HG02610 (cell line): ENCODE data around the gene RABL6.
"Not testable (repeated sequence)": the region's sequence is repeated elsewhere in the genome, so short reads cannot be mapped to it uniquely, and the experiment has no call there.

Experiments
- ATAC-seq: cut with Tn5 transposase; IDR thresholded peaks from one replicate; pipeline ENCODE4 v1.9.1; 2021; ENCODE audit warnings: mild to moderate bottlenecking, moderate library complexity; ENCODE audit not compliant: unreplicated experiment

The RABL6 gene

DNA sequence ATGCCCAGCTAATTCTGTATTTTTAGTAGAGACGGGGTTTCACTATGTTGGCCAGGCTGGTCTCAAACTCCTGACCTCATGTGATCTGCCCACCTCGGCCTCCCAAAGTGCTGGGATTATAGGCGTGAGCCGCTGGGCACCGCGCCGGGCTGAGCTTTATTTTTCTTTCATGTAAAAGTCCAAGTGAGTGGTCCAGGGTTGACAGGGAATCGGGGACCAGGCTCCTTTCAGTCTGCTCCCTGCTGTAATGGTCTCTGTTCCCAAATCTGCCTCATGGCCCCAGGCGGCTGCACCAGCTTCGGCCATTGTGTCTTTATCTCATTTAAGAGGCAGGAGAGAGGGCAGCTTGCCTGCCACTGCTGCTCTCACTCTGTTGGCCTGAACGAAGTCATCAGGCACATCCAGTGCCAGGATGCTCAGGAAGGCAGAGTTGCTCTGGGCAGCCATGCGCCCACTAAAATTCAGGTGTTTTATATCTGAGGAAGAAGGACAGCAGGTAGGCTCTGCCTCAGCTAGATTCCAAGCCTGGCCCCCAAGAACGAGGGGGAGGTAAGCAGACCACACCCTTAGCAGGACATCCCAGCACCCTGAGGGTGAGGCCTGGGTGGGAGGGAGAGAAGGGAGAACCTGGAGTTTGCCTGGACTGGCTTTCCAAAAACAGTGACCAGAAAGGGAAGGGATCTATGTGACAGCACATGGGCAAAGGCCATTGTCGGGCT is 13.3 kb upstream of the RABL6 start:
- no peak for ATAC-seq

DNA sequence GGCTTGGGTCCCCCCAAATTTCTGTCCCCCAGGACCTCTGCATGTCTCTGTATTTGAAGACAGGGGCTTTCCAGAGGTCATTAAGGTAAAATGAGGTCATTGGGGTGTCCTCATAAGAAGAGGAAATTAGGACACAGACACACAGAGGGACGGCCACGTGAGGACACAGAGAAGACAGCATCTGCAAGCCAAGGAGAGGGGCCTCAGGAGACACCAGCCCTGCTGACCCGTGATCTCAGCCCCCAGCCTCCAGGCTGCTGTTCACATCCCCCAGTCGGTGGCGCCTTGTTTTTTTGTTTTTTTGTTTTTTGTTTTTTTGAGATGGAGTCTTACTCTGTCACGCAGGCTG is 12.8 kb upstream of the RABL6 start:
- ATAC-seq: no peak

DNA sequence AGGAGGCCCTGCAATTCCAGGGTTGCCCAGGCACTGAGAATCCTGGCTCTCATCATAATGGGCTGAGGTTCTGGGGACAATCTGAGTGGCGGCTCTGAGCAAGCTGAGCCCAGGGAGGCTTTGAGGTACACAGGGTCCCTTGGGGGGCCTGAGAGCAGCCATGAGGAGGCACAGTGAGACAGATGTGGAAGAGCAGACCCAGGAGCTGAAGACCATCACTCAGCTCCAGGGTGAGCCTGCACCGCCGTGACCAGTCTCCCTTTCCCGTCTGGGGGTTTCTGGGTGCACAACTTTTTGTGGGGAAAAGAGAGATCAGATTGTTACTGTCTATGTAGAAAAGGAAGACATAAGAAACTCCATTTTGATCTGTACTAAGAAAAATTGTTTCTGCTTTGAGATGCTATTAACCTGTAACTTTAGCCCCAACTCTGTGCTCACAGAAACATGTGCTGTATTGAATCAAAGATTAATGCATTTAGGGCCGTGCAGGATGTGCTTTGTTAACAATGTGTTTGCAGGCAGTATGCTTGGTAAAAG is 11.4 kb upstream of the RABL6 start, which contains the start of gene CCDC183:
Gene CCDC183 (plus strand): TSS at position 101 of the 537 bp plus-strand sequence. CDS start 60 bp downstream, at position 161.
- ATAC-seq: no peak

DNA sequence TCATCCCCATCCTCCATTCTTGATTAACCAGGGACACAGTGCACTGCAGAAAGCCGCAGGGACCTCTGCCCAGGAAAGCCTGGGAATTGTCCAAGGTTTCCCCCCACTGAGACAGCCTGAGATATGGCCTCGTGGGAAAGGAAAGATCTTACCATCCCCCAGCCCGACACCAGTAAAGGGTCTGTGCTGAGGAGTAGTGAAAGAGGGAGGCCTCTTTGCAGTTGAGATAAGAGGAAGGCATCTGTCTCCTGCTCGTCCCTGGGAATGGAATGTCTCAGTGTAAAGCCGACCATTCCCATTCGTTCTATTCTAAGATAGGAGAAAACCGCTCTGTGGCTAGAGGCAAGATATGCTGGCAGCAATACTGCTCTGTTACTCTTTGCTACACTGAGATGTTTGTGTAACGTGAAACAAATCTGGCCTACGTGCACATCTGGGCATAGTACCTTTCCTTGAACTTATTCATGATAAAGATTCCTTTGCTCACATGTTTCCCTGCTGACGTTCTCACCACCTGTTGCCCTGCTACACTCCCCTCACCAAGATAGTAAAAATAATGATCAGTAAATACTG is 10.9 kb upstream of the RABL6 start:
- ATAC-seq: not testable (repeated sequence)

DNA sequence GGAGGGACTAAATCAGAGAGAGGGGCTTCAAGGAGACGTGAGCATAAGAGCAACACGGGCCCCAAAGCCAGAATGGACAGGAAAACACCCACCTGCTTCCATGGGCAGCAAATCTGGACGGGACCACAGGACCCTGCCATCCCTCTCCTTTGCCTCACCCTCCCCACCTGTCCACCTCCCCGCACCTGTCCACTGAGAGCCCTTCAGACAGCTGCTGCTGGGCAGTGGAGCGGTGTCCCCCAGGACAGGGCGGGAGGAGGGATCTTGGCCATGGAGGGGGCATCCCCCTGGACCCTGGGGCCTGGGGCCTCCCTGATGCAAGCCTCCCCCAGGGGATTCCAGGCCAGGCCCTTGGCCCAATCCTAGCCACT is 9.1 kb upstream of the RABL6 start:
- no peak for ATAC-seq

DNA sequence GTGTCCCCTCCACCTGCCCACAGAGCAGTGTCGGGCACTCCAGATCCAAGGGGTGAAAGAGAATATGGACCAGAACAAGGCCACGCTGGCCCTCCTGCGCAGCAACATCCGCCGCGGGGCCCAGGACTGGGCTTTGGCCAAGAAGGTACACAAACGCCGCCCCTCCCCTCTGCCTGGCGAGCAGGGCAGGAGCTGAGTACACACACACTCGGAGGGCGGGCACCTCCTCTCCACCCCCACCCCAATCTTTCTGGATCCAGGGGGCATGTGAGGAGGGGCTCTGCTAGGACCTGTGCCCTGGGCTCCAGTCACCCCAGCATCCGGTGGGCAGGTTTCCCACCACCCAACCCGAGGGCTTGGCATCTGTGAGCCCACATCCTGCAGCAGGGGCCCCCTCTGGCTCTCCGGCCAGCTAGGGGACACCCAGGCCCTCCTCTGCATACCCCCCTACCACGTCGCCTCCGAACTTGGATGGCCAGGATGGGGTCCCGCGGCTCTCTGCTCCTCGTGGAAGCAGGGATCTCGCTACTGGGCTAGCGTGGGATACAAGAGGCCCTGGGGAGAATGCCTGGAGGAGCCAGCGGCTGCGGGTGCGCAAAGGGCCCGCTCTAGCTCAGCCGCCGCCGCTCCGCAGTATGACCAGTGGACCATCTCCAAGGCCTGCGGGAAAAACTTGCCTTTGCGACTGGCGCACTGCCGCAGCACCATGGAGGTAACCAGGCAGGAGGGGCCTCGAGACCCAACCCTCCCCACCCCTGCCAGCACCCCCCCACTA is 8.5 kb upstream of the RABL6 start:
- no peak for ATAC-seq

DNA sequence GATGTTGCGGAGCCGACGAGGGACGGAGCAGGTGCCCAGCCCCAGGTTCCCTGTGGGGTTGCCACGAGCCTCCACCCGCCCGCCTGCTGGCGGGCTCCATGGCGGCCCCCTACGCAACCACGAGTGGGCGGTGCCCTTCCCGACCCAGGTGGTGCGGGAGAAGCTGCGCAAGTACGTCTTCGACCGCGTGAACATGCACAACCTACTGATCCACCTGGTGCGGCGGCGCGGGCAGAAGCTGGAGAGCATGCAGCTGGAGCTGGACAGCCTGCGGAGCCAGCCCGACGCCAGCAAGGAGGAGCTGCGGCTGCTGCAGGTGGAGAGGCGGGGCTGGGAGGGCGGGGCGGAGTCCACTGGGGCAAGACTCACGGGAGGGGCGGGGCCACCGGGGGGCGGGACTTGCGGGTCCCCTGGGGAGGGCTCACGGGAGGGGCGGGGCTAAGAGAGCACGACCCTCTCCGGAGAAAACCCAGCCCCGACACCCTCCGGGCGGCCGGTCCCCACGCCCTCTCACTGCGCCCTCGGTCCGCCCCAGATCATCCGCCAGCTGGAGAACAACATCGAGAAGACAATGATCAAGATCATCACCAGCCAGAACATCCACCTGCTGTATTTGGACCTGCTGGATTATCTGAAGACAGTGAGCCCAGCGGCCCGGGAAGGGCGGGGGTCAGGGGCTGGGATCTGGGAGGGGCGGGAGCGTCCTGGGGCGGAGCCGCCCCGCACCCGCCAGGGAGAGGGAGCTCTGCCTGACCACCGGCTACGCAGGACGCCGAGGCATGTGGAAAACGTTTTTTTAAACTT is 7.7 kb upstream of the RABL6 start:
- no peak for ATAC-seq

DNA sequence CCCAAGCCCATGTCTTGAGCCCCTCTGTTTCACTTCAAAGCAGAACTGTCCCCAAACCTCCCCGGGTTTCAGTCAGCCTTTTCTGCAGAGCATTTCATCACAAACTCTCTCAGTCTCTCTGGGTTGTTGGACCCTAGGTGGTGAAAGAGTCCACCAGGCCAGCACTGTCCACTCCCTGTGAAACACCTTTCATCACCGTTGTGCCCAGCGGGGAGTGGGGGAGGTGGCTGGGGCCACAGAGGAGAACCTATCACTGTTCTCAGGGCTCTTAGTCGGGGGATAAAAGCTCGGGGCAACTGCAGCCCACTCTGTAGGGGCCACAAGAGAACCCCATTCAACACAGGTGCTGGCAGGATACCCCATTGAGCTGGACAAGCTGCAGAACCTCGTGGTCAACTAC is 5.4 kb upstream of the RABL6 start:
- no peak for ATAC-seq

DNA sequence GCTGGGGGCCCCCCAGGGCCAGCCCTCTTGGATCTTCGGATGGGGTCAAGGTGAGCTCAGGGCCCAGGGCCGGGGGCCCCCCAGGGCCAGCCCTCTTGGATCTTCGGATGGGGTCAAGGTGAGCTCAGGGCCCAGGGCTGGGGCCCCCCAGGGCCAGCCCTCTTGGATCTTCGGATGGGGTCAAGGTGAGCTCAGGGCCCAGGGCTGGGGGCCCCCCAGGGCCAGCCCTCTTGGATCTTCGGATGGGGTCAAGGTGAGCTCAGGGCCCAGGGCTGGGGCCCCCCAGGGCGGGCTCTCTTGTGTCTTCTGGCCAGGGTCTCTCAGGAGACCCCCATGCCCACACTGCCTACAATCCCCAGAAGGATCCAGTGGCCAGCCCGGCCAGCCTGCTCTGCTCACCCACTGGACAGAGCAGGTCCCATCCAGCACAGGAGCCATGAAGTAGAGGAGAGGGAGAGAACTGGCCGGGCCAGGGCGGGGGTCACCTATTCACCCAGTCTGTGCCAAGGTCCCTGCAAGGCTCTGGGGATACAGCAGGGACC is 4.7 kb upstream of the RABL6 start:
- not testable (repeated sequence) for ATAC-seq

DNA sequence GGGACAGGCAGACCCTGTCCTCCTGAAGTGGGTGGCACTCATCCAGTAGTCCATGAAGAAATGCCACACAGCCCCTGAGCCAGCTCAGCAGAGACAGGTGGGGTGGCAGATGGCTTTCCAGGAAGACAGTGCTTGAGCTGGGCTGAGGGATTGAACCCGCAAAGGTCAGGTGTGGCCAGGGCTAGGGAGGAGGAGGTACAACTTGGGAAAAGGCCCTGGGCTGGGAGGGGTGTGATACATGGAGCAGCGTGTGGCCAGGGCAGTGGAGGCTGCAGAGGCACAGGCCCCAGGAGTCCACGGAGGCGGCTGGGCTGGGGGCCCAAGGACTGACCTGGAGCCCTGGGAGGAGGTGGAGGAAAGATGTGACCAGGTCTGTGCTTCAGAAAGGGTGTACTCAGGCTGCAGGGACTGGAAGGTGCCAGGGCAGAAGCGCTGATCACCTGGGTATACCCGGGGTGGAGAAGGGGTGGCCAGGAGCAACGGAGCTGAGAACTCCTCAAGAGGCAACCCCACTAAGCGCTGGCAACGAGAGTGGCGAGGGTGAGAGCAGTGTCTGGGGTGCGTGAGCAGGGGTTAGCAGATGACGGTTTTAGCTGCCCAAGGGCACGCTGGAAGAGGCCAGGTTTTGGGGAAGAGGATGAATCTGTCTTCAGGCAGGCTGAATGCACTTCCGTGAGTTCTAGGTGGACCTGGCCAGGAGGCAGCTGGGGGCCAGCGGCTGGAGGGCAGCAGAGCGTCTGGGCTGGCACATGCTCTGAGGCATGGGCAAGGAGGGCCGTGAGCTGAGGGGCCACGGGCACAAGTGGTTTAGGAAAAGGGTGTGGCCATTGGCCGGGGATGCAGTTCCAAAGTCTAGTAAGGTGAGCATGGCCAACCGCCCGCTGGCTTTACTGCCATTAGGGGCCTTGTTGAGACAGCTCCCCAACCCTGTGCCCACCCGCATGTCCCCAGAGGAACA is 3.9 kb upstream of the RABL6 start:
- no peak for ATAC-seq

DNA sequence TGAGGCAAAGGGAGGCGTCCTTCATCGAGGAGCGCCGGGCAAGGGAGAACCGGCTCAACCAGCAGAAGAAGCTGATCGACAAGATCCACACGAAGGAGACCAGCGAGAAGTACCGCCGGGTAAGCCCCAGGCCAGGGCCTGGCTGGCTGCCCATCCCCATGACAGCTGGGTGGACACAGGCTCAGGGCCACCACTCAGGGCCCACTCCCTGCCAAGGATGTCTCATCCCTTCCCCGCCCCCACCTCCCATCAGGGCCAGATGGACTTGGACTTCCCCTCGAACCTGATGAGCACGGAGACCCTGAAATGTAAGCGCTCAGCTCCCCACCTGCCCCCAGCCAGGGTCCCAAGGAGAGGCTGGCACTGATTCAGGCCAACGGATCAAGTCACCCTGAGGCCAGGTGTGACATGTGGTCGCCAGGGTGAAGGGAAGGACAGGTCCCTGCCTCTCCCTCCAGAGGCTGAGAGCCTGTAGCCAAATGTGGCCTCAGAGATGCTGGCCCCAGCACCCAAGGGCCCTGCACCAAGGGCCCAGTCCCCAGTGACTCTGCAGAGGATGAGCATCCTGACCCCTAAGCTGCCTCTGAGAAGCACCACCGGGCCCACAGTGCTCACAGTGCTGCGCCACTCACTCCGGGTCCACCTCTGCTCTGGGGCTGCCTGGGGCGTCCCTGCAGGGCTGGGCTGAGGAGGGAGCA is 3.1 kb upstream of the RABL6 start:
- no peak for ATAC-seq

DNA sequence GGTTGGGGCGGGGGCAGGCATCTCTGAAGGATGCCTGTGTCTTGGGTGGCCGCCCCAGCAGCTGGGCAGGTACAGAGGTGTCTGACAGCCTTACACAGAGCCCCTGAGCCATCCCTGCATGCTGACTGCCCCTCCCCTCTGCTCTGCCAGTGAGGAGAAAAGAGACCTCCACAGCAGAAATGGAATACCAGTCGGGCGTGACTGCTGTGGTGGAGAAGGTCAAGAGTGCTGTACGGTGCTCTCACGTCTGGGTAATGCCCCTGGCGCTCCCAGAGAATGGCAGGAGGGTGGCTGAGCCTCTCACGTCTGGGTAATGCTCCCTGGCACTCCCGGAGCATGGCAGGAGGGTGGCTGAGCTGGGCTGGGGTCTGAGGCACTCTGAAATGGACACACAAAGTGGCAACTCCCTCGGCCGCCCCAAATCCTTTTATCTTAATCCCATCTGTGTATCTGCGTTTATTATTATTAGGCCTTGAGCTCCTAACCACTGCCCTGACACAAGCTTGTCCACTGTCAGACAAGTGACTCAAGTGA is 2.5 kb upstream of the RABL6 start:
- ATAC-seq: no peak

DNA sequence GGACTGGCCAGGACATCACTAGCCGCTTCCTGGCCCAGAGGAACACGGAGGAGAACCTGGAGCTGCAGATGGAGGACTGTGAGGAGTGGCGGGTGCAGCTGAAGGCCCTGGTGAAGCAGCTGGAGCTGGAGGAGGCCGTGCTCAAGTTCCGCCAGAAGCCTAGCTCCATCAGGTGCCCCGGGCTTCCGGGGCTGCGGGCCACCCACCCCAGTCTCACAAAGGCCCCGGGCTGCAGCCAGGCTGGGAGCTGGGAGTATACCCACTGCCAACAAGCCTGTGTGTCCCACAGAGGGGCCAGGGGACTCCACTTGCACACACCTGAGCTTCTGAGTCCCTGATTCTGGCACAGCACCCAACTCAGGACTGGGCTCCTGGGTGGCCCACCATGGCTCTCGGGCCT is 1.7 kb upstream of the RABL6 start:
- no peak for ATAC-seq

DNA sequence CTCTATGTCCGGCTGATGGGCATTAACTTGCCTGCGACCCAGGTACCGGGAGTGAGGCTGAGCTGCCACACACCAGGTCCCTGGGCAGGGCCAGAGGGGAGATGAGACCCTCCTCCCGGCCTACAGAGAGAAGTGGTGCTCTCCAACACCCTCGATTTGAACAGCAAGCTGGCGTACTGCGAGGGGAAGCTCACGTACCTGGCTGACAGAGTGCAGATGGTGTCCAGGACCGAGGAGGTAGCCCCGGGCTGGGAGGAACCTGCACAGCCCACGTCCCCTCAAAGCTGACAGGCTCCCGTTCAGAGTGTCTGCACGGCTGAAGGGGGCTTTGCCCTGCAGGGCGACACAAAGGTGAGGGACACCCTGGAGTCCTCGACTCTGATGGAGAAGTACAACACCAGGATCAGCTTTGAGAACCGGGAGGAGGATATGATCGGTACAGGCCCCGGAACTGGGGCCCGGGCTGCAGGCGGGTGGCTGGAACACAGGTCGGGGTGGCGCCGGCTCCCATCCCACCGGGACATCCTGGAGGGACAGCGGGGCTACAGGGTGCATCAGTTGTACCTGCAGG is 1.0 kb upstream of the RABL6 start:
- ATAC-seq: no peak

DNA sequence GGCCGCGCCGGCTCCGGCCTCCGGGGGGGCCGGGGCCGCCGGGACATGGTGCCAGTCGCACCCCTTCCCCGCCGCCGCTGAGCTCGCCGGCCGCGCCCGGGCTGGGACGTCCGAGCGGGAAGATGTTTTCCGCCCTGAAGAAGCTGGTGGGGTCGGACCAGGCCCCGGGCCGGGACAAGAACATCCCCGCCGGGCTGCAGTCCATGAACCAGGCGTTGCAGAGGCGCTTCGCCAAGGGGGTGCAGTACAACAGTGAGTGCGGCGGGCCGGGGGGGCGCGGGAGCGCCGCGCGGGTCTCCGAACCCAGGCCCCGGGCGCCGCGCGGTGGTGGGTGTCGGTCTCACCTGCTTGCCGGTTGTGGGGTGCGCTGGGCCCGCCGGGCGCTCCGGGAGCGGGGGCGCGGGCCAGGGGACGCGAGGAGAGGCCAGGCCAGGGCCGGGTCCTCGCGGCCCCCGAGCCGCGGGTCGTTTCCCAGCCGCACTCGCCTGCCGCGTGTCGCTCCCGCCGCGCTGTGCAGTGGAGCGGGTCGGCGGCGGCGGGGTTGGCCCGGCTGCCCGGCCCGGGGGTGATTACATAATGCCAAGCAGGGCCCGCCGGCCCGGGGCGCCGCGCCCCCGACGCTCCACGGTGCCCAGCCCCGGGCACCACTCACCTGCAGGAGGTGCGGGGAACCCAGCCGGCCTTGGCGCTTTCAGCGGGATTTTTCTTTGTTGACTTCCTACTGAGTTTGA is 492 bp downstream of the RABL6 start:
- ATAC-seq: peak; percentile 24

DNA sequence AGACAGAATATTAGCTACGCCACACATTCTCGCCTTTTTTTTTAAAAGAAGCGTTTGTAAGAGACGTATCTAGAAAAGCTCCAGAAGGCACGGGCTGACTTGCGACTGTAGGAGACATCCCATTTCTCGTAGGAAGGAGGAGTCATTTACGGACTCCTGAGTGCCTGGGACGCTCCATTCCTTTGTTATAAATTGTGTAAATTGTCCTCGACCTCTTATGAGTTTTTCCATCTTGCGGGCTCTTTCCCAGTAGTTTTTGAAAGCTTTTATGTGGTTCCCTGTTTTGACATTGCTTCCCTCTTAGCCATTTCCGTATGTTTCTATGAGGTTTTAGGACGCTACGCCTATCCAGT is 1.0 kb downstream of the RABL6 start:
- no peak for ATAC-seq

DNA sequence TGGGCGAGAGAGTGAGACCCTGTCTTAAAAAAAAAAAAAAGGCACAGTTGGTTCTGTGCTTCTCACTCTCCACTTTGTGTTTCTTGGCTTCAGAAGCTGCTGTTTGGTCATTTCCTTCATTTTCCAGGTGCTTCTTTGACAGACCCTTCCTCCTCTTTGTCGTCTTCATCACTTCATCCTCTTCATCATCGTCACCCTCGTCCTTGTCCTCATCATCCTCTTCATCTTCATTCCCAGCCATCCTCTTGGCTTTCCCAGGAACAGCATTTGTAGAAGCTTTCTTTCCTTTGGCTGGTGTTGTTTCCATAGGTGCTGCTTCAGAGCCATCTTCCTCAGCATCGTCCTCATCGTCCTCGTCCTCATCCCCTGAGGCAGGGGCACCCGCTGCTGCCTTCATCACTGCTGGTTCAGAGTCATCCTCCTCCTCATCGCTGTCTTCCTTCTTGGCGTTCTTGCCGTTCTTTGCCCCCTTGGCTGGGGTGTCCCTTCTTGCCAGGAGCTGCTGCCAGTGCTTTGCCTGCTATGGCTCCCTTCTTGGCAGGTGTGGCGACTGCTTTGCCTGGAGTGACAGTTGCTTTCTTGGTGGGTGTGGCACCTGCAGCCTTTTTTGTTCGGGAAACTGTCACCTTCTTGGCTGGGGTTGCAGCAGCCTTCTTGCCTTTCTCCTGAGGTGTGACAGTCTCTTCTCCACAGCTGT is 7.1 kb downstream of the RABL6 start:
- no peak for ATAC-seq
